Spleen (tissue), 11 donors: ENCODE results near the gene CCL22. TPM values are rescaled to one million over a fixed set of nuclear protein-coding genes. Genes with fewer than 3 reads are reported as not detected.
A peak's percentile ranks its signal among the peaks of the same experiment; 100 is the strongest.

Source experiments
- DNase-seq: peaks from one replicate; pipeline ENCODE4 v3.0.0-alpha.2; 2020
- H3K27ac ChIP-seq, 8 donors: fragments of 200-600 bp; sonication (generic) in 7 of 8; 1 replicate in 4 of 8; 2 replicates in 4 of 8; pipeline versions ENCODE4 v1.5.0 to v1.8.0; 2016 to 2021; ENCODE audit warnings: inconsistent platforms in 4 of 8, mild to moderate bottlenecking in 4 of 8, moderate library complexity in 1 of 8
- H3K27me3 ChIP-seq, 7 donors: fragments of 200-600 bp; sonication (generic) in 6 of 7; replicated peaks in 1 of 7; 1 replicate in 4 of 7; 2 replicates in 3 of 7; pipeline versions ENCODE4 v1.5.0 to v1.8.0; 2016 to 2021; ENCODE audit warnings: inconsistent platforms in 3 of 7, mild to moderate bottlenecking in 1 of 7
- H3K36me3 ChIP-seq, 6 donors: fragments of 200-600 bp; sonication (generic) in 5 of 6; 1 replicate in 4 of 6; 2 replicates in 2 of 6; pipeline versions ENCODE4 v1.5.0 to v1.8.0; 2016 to 2021; ENCODE audit warnings: inconsistent platforms in 2 of 6
- H3K4me1 ChIP-seq, 6 donors: fragments of 200-600 bp; sonication (generic) in 5 of 6; 1 replicate in 3 of 6; 2 replicates in 3 of 6; pipeline versions ENCODE4 v1.5.0 to v1.8.0; 2016 to 2021; ENCODE audit warnings: inconsistent platforms in 3 of 6
- H3K4me3 ChIP-seq, 8 donors: fragments of 200-600 bp; sonication (generic) in 7 of 8; 1 replicate in 4 of 8; 2 replicates in 4 of 8; pipeline versions ENCODE4 v1.5.0 to v1.8.0; 2016 to 2021; ENCODE audit warnings: inconsistent platforms in 4 of 8, mild to moderate bottlenecking in 4 of 8, moderate library complexity in 2 of 8
- H3K9me3 ChIP-seq, 8 donors: fragments of 200-600 bp; sonication (generic) in 7 of 8; 1 replicate in 4 of 8; 2 replicates in 4 of 8; pipeline versions ENCODE4 v1.5.0 to v1.8.0; 2016 to 2021; ENCODE audit warnings: inconsistent platforms in 4 of 8
- CTCF ChIP-seq, 11 experiments: fragments of 200-600 bp in 7 of 11; fragments of 450-650 bp in 4 of 11; sonication (generic) in 4 of 11; IDR thresholded peaks in 8 of 11; conservative IDR thresholded peaks in 3 of 11; 1 replicate in 7 of 11; 2 replicates in 4 of 11; pipeline versions ENCODE4 v1.4.0 to v1.8.0; 2016 to 2021; ENCODE audit warnings: antibody characterized with exemption in 11 of 11, inconsistent platforms in 4 of 11, mild to moderate bottlenecking in 1 of 11
- POLR2A ChIP-seq, 3 donors: fragments of 450-650 bp; IDR thresholded peaks; one replicate each; pipeline ENCODE4 v1.5.1; 2017; ENCODE audit warnings: antibody characterized with exemption in 3 of 3, mild to moderate bottlenecking in 1 of 3
- POLR2AphosphoS5 ChIP-seq, 3 donors: sonication (generic); formaldehyde crosslinking; IDR thresholded peaks; one replicate each; pipeline ENCODE4 v1.5.1; 2017; ENCODE audit warnings: antibody characterized with exemption in 3 of 3
- WGBS, 5 donors: extraction: QIAGEN DNeasy Blood & Tissue Kit in 3 of 5; methylation state at CpG; one replicate each; pipeline versions ENCODE4 v1.1.5 to v1.1.7; 2013 to 2018; 5-methylcytosine and 5-hydroxymethylcytosine counted together
- intact Hi-C: fragments of 100-400 bp; cut with DNase I; formaldehyde crosslinking; loops from one replicate; pipeline ENCODE4 v1.15.0; 2023; ENCODE audit warnings: low total_unique reads
- polyA plus RNA-seq, 3 donors: library from polyadenylated mRNA; stranded (reverse); fragments of 200-250 nt; gene quantifications; one replicate each; pipeline ENCODE4 v1.2.1, GENCODE V29; 2013
- total RNA-seq, 7 donors: library from RNA; depleted of rRNA in 3 of 7; stranded (reverse); fragments of >200 nt in 3 of 7; fragmentation: NEBNext Ultra II Directional in 4 of 7; extraction: Animal tissue kit (Norgen Biotek cat#: 25700) in 4 of 7; gene quantifications; one replicate each; pipeline versions ENCODE4 v1.1.0 to v1.2.1, GENCODE V29; 2016 to 2021
- donor health status: healthy with polysubstance abuse.
- donor health status: DM: no; HTN: no; CAD: no; lungs with moderate emphysema.
- donor health status: DM: no; HTN: no; CAD: no.
- donor health status: Bipolar disorder and iron deficiency.
- donor health status: healthy.
- donor health status: DM: no; HTN: no; CAD: no.
- donor health status: DM: yes; HTN: yes; CAD: no.

Gene CCL22
- total and polyA plus RNA-seq, 10 donors = 0.51 to 6.9 (median 1.7) TPM

GRCh38 chr16:57315416-57315815 is 43.2 kb upstream of the CCL22 start:
- intact Hi-C loops = no loop called here
- peaks cover 0 to 16% (median 0%) of the 10 kb centered on the region in 7 donors for H3K27me3 ChIP-seq
- no peaks in the 10 kb centered on the region for H3K36me3 ChIP-seq
- peak; percentile 21 for DNase-seq
- H3K9me3 ChIP-seq = no peaks in the 10 kb centered on the region
- H3K4me3 ChIP-seq = no peak overlapping the region
- 55 to 64% (median 62%) methylated on average over 7 of the region's 7 CpGs for WGBS, 5 donors
- TF ChIP-seq POLR2A (IDR thresholded peaks at IDR 0.05) = no peak
- TF ChIP-seq CTCF (IDR thresholded peaks at IDR 0.05 in 8 of 11, conservative IDR thresholded peaks at IDR 0.05 in 3 of 11) = no peak
- TF ChIP-seq POLR2AphosphoS5 (IDR thresholded peaks at IDR 0.05) = no peak
- H3K27ac ChIP-seq = no peak overlapping the region
- H3K4me1 ChIP-seq = peaks cover 0 to 17% (median 6%) of the 10 kb centered on the region in 6 donors

GRCh38 chr16:57316390-57317017 is 42.1 kb upstream of the CCL22 start:
- Histone ChIP-seq H3K4me1 (peaks cover 0 to 17% (median 6%) of the 10 kb centered on the region in 6 donors), H3K27me3 (peaks cover 0 to 16% (median 0%) of the 10 kb centered on the region in 7 donors), H3K36me3 (no peaks in the 10 kb centered on the region), H3K4me3 (no peak overlapping the region), H3K27ac (no peak overlapping the region), H3K9me3 (no peaks in the 10 kb centered on the region)
- DNase-seq = peak; percentile 10
- 71 to 92% (median 84%) methylated on average over 3 of the region's 3 CpGs for WGBS, 5 donors
- no peak for TF ChIP-seq CTCF (IDR thresholded peaks at IDR 0.05 in 8 of 11, conservative IDR thresholded peaks at IDR 0.05 in 3 of 11)
- TF ChIP-seq POLR2A (IDR thresholded peaks at IDR 0.05) = no peak
- TF ChIP-seq POLR2AphosphoS5 (IDR thresholded peaks at IDR 0.05) = no peak
- intact Hi-C loops = no loop called here

- intact Hi-C loops = no loop called here
- H3K36me3 ChIP-seq = no peaks in the 10 kb centered on the region
- H3K4me1 ChIP-seq = peaks cover 0 to 17% (median 6%) of the 10 kb centered on the region in 6 donors
- no peak overlapping the region for H3K27ac ChIP-seq
- TF ChIP-seq CTCF (IDR thresholded peaks at IDR 0.05 in 8 of 11, conservative IDR thresholded peaks at IDR 0.05 in 3 of 11) = no peak
- no peak for TF ChIP-seq POLR2AphosphoS5 (IDR thresholded peaks at IDR 0.05)
- TF ChIP-seq POLR2A (IDR thresholded peaks at IDR 0.05) = no peak
- peak; percentile 38 for DNase-seq
- no peak overlapping the region for H3K4me3 ChIP-seq
- WGBS, 5 donors = 78 to 89% (median 82%) methylated on average over 11 to 13 of the region's 13 CpGs
- H3K27me3 ChIP-seq = peaks cover 0 to 8% (median 0%) of the 10 kb centered on the region in 7 donors
- H3K9me3 ChIP-seq = no peaks in the 10 kb centered on the region
Measured at GRCh38 chr16:57318240-57318970, 40.2 kb upstream of the CCL22 start.

- WGBS, 5 donors = 76 to 90% (median 82%) methylated on average over 2 of the region's 2 CpGs
- Histone ChIP-seq H3K4me1 (peaks cover 0 to 7% (median 3%) of the 10 kb centered on the region in 6 donors), H3K27me3 (peaks cover 0 to 8% (median 0%) of the 10 kb centered on the region in 7 donors), H3K36me3 (no peaks in the 10 kb centered on the region), H3K27ac (no peak overlapping the region), H3K9me3 (no peaks in the 10 kb centered on the region), H3K4me3 (no peak overlapping the region)
- intact Hi-C loops = no loop called here
- TF ChIP-seq POLR2A (IDR thresholded peaks at IDR 0.05) (no peak), CTCF (IDR thresholded peaks at IDR 0.05 in 8 of 11, conservative IDR thresholded peaks at IDR 0.05 in 3 of 11) (no peak), POLR2AphosphoS5 (IDR thresholded peaks at IDR 0.05) (no peak)
- DNase-seq = no peak
Measured at GRCh38 chr16:57319646-57320045, 38.9 kb upstream of the CCL22 start.
